Measurements from ENCODE around the gene NID1. TPM values are rescaled to one million over a fixed set of nuclear protein-coding genes. Genes with fewer than 3 reads are reported as not detected.
A peak's percentile ranks its signal among the peaks of the same experiment; 100 is the strongest.

Gene NID1
- total RNA-seq, 1 experiment from 2014 or later, result 0.32 TPM

GRCh38 chr1:235990330-235990795 lies 74.5 kb downstream of the NID1 start:
- ChIA-PET POLR2A (no interaction called here), CTCF (no interaction called here), RAD21 (ENCODE audit: low non-redundant PET in 1 of 2, low total read pairs in 2 of 2, uncharacterized antibody in 2 of 2, unreplicated experiment in 2 of 2) (interaction anchor here in 1 of 2 experiments (0.5 kb wide), 1 partner anchor 204 kb away, joined by 3 read pairs; no protein-coding TSS in a partner anchor)
- Histone ChIP-seq H4K20me1 (ENCODE audit: insufficient read depth) (no peaks in the 10 kb centered on the region), H3K79me2 (ENCODE audit: insufficient read depth, low read length) (no peaks in the 10 kb centered on the region), H2AFZ (ENCODE audit: low read depth, low read length, poor library complexity, severe bottlenecking) (no peak overlapping the region), H3K4me1 (ENCODE audit: control insufficient read depth in 1 of 2, insufficient read depth in 2 of 2, low read length in 2 of 2) (no peaks in the 10 kb centered on the region), H3K9me2 (ENCODE audit: insufficient read depth) (no peaks in the 10 kb centered on the region), H3K27ac (ENCODE audit: low read depth, low read length) (no peak overlapping the region), H3K4me3 (replicated peaks in 1 of 2; ENCODE audit: low read depth in 1 of 2, low read length in 2 of 2) (no peak overlapping the region), H3K4me2 (ENCODE audit: low read length) (no peak overlapping the region), H3K9ac (ENCODE audit: low read length) (no peak overlapping the region), H3K27me3 (ENCODE audit: insufficient read depth, low read length) (no peaks in the 10 kb centered on the region), H3K9me3 (ENCODE audit: control insufficient read depth in 1 of 2, insufficient read depth in 1 of 2, low read depth in 1 of 2, low read length in 2 of 2) (no peaks in the 10 kb centered on the region), H3K36me3 (ENCODE audit: control insufficient read depth in 1 of 2, insufficient read depth in 2 of 2, low read length in 2 of 2) (no peaks in the 10 kb centered on the region)
- ATAC-seq (peak; percentile 36; the same call in 1 of the 2 replicates), DNase-seq (ENCODE audit: low read depth, low spot score) (no peak)
- no TSS peak for BruUV-seq (replicated peaks)
- intact Hi-C loops (cut with micrococcal nuclease), result no loop called here
- TF ChIP-seq POLR2AphosphoS5 (IDR thresholded peaks at IDR 0.05; ENCODE audit: low read depth, low read length) (no peak), TCF7L2 (IDR thresholded peaks at IDR 0.05; ENCODE audit: borderline replicate concordance, extremely low read depth, insufficient read depth, insufficient read length) (no peak), POLR2A (IDR thresholded peaks at IDR 0.05; ENCODE audit: borderline replicate concordance, extremely low read depth, insufficient read depth, insufficient read length) (no peak)
- TF ChIP-seq, protein P1, sequence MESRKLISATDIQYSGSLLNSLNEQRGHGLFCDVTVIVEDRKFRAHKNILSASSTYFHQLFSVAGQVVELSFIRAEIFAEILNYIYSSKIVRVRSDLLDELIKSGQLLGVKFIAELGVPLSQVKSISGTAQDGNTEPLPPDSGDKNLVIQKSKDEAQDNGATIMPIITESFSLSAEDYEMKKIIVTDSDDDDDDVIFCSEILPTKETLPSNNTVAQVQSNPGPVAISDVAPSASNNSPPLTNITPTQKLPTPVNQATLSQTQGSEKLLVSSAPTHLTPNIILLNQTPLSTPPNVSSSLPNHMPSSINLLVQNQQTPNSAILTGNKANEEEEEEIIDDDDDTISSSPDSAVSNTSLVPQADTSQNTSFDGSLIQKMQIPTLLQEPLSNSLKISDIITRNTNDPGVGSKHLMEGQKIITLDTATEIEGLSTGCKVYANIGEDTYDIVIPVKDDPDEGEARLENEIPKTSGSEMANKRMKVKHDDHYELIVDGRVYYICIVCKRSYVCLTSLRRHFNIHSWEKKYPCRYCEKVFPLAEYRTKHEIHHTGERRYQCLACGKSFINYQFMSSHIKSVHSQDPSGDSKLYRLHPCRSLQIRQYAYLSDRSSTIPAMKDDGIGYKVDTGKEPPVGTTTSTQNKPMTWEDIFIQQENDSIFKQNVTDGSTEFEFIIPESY (IDR thresholded peaks at IDR 0.05; ENCODE audit: extremely low read depth, insufficient replicate concordance, low read length), result no peak

GRCh38 chr1:235989105-235989504 lies 75.8 kb downstream of the NID1 start:
- Histone ChIP-seq H3K27me3 (ENCODE audit: insufficient read depth, low read length) (no peaks in the 10 kb centered on the region), H3K9ac (ENCODE audit: low read length) (no peak overlapping the region), H4K20me1 (ENCODE audit: insufficient read depth) (no peaks in the 10 kb centered on the region), H3K9me3 (ENCODE audit: control insufficient read depth in 1 of 2, insufficient read depth in 1 of 2, low read depth in 1 of 2, low read length in 2 of 2) (no peaks in the 10 kb centered on the region), H3K4me1 (ENCODE audit: control insufficient read depth in 1 of 2, insufficient read depth in 2 of 2, low read length in 2 of 2) (no peaks in the 10 kb centered on the region), H3K4me2 (ENCODE audit: low read length) (no peak overlapping the region), H3K4me3 (replicated peaks in 1 of 2; ENCODE audit: low read depth in 1 of 2, low read length in 2 of 2) (no peak overlapping the region), H3K27ac (ENCODE audit: low read depth, low read length) (no peak overlapping the region), H2AFZ (ENCODE audit: low read depth, low read length, poor library complexity, severe bottlenecking) (no peak overlapping the region), H3K36me3 (ENCODE audit: control insufficient read depth in 1 of 2, insufficient read depth in 2 of 2, low read length in 2 of 2) (no peaks in the 10 kb centered on the region), H3K79me2 (ENCODE audit: insufficient read depth, low read length) (no peaks in the 10 kb centered on the region), H3K9me2 (ENCODE audit: insufficient read depth) (no peaks in the 10 kb centered on the region)
- CTCF ChIA-PET, result no interaction called here
- DNase-seq (ENCODE audit: low read depth, low spot score) (no peak), ATAC-seq (no peak)
- POLR2A ChIA-PET, result no interaction called here
- intact Hi-C loops (cut with micrococcal nuclease), result no loop called here
- no TSS peak for BruUV-seq (replicated peaks)
- TF ChIP-seq, protein P2, sequence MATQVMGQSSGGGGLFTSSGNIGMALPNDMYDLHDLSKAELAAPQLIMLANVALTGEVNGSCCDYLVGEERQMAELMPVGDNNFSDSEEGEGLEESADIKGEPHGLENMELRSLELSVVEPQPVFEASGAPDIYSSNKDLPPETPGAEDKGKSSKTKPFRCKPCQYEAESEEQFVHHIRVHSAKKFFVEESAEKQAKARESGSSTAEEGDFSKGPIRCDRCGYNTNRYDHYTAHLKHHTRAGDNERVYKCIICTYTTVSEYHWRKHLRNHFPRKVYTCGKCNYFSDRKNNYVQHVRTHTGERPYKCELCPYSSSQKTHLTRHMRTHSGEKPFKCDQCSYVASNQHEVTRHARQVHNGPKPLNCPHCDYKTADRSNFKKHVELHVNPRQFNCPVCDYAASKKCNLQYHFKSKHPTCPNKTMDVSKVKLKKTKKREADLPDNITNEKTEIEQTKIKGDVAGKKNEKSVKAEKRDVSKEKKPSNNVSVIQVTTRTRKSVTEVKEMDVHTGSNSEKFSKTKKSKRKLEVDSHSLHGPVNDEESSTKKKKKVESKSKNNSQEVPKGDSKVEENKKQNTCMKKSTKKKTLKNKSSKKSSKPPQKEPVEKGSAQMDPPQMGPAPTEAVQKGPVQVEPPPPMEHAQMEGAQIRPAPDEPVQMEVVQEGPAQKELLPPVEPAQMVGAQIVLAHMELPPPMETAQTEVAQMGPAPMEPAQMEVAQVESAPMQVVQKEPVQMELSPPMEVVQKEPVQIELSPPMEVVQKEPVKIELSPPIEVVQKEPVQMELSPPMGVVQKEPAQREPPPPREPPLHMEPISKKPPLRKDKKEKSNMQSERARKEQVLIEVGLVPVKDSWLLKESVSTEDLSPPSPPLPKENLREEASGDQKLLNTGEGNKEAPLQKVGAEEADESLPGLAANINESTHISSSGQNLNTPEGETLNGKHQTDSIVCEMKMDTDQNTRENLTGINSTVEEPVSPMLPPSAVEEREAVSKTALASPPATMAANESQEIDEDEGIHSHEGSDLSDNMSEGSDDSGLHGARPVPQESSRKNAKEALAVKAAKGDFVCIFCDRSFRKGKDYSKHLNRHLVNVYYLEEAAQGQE (IDR thresholded peaks at IDR 0.05; ENCODE audit: low read depth), result no peak
- TF ChIP-seq SP1 (IDR thresholded peaks at IDR 0.05; ENCODE audit: low read depth) (no peak), CEBPB (IDR thresholded peaks at IDR 0.05; ENCODE audit: low read depth) (no peak), EZH2phosphoT487 (IDR thresholded peaks at IDR 0.05; ENCODE audit: borderline replicate concordance) (no peak), SRF (IDR thresholded peaks at IDR 0.05; ENCODE audit: low read depth) (no peak), EGR1 (IDR thresholded peaks at IDR 0.05; ENCODE audit: low read depth) (no peak)
- TF ChIP-seq, protein P3, sequence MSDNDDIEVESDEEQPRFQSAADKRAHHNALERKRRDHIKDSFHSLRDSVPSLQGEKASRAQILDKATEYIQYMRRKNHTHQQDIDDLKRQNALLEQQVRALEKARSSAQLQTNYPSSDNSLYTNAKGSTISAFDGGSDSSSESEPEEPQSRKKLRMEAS (IDR thresholded peaks at IDR 0.05), result no peak
- RAD21 ChIA-PET (ENCODE audit: low non-redundant PET in 1 of 2, low total read pairs in 2 of 2, uncharacterized antibody in 2 of 2, unreplicated experiment in 2 of 2), result no interaction called here

All from HCT116 (cell line).